ENCODE results near the gene PCGF3.
"Not testable (repeated sequence)": the region's sequence is repeated elsewhere in the genome, so short reads cannot be mapped to it uniquely, and the experiment has no call there.

The PCGF3 gene

GRCh38 chr4:683982-684622 lies 21.5 kb upstream of the PCGF3 start:
- peak; percentile 38 for DNase-seq

GRCh38 chr4:684623-685327 lies 20.9 kb upstream of the PCGF3 start:
- DNase-seq: no peak

- DNase-seq: no peak
Measured at GRCh38 chr4:685679-686412, 19.8 kb upstream of the PCGF3 start.

DNA sequence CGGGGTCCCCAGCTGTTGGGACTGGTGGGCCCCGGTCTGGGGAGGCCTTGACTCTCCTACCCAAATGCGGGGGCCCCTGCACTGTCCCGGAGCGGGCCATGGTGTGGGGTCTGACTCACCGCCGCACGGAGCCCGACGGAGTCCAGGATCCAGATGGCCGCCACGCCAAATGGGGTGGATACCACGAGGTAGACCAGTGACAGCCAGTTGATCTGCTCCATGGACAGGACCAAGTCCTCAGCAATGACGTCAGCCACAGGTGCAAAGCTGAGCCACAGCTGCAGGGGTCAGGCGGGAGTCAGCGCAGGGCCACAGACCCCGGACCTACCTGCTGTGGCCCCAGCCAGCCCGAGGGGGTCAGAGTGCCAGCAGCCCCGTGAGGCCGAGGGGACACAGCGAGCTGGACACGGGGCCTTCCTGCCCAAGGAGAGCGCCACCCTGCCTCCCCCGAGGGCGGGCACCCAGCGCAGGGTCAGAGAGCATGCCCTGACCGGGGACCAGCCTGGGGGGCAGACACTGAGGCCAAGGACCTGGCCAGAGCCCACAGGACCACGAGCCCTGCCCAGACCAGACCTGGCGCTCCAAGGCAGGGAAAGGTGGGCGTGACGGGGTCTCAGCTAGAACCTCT lies 19.1 kb upstream of the PCGF3 start:
- DNase-seq: no peak

- no peak for DNase-seq
Measured at GRCh38 chr4:687048-687970, 18.3 kb upstream of the PCGF3 start.

GRCh38 chr4:687971-688853 lies 17.4 kb upstream of the PCGF3 start:
- DNase-seq: no peak

DNA sequence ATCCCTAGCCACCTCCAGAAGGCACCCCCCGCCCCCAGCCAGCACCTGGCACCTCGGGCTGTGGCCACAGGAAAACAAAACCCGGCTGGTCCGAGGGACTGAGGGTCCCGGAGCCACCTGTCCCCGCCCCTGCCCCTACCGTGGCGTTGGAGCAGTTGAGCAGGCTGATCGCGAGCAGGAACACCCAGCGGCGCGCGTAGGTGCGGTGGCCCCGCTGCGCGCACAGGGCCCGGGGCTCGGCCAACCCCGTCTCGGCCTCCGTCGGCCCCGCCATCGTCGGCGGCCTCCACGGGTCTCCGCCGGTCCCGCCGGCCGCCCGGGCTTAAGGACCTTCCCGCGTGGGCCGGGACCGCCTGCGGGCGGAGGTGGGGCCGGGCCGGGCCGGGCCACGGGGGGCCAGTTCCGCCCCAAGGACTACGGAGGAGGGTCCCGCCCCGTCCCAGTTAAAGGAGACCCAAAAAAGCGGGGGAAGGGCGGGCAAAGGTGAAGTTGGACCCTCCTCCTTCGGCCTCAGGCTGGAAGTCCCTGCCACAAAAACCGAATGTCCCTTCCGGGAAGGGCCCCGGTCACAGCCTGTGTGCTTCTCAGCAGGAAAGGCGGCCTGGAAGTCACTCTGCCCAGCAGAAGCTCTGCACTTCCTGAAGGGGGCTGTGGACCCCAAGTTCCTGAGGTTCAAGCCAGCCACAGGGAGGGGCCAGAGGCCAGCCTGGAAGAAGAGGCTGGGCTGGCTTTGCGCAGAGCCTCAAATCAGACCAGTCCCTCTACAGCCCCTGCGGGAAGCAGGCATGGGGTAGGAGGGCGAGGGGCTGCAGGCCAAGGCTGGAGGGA lies 16.6 kb upstream of the PCGF3 start, which contains the start of gene SLC49A3:
SLC49A3 (minus strand) TSS at position 298 of the 828 bp plus-strand sequence; CDS start at position 274, 24 bp downstream.
- DNase-seq: no peak

DNA sequence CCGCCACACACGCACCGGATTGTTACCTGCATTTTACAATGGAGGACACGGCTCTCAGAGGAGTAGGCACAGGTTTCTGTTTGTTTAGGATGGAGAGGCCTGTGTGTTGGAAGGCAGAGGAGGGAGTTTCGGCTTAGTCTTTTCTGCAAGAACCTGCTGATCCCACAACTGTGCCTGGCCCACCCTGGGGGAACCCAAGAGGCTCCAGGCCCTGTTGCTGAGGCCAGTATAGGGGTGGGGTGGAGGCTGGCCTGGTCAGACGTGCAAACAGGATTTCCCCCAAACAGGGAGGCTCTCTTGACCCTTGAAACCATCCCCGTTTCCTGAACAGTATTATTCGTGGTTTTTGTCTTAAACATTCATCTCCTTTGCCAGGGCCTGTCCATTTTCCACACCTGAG lies 15.9 kb upstream of the PCGF3 start:
- no peak for DNase-seq

GRCh38 chr4:692771-693554 lies 12.7 kb upstream of the PCGF3 start:
- DNase-seq: no peak

DNA sequence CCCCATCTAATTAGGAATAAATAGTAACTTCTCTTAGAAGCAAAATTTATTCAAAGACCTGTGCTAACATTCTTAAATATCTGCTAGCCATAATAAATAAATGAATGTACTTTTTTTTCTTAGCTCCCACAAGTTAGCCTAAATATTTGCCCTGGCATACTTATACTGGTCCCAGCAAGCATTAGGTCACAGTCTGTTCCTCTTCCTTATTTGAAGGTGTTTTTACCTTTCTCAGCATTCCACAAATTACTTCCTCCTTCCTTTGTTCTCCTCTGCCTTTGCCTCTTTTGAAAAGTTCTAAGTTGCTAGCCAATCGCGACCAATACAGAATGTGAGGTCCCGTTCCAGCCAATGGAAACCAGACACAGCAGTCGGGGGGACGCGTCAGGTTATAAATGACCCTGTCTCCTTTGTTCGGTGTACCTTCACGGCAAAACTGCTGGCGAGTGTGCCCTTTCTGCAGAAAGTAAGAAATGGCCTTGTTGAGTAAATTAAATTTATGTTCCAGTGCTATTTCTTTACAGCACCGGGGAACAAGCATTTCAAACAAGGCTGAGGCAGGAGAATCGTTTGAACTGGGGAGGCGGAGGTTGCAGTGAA lies 11.2 kb upstream of the PCGF3 start:
- DNase-seq: not testable (repeated sequence)

- DNase-seq: no peak
Measured at GRCh38 chr4:699816-700580, 5.6 kb upstream of the PCGF3 start.

DNA sequence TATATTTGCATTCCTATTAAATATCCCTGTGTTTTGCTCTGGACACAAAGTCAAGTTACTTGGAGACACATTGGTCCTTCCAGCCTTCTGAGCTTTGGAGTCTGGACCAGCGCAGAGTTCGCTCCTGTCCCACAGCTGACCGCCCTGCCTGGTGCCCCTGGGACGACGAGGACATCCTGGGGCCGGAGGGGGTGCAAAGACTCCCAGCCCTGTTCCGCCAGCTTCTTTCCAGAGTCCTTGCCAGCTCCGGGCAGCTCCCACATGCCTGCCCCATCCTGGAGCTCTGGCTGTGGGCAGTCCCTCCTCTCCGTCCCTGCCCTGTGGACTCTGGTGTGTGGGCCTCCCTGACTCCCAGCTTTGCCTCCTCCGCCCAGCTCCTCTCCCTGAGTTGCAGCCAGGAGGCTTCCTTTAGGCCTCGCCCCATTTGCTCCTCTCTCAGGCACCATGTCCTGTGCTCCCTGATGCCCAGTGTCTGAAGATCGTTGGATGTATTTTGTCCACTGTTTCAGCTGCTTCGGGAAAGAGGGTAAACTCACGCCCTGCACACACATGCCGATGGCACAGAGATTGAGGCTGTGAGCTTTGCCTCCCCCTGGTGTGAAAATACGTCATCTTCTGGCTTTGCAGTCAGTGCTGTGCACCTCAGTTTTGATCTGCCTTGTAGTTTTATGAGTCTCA lies 4.9 kb upstream of the PCGF3 start:
- DNase-seq: no peak

- no peak for DNase-seq
Measured at GRCh38 chr4:702618-703048, 3.0 kb upstream of the PCGF3 start.

DNA sequence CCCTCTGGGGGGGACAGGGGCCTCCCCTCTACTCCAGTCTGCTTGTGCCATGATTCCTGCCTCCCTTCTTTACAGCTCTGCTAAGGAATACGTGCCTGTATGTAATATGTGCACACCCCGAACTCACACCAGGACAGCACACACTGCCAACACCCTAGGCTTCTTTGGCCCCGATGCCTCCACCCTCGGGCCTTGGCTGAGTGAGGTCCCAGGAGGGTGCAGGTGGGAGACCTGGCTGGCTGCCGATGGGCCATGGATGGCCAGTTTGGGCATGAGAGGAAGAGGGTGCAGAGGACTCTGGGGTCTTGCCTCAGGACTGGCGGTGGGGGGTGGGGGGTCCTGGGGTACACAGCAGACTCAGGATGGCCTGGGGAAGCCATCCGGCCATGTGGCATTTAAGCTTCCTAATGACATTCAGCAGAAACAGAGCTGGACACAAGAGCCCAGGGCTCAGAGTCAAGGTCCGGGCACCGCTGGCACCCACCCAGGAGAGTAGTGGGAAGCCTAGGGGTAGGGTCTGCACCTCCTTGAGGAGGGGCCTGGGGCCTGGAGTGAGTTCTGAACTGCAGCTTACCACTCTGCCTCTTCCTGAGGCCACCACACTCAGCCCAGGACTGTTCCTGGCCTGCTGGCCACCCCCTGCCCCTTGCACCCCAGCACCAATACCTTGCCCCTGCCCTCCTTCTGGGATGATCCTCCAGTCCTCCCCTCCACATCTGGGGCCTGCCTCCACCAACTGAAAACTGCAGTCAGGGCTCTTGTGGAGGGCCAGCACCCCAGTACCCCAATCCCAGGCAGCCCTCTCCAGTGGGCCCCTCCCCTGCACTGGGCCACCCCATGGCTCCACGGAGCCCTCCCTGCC lies 2.1 kb upstream of the PCGF3 start:
- no peak for DNase-seq

DNA sequence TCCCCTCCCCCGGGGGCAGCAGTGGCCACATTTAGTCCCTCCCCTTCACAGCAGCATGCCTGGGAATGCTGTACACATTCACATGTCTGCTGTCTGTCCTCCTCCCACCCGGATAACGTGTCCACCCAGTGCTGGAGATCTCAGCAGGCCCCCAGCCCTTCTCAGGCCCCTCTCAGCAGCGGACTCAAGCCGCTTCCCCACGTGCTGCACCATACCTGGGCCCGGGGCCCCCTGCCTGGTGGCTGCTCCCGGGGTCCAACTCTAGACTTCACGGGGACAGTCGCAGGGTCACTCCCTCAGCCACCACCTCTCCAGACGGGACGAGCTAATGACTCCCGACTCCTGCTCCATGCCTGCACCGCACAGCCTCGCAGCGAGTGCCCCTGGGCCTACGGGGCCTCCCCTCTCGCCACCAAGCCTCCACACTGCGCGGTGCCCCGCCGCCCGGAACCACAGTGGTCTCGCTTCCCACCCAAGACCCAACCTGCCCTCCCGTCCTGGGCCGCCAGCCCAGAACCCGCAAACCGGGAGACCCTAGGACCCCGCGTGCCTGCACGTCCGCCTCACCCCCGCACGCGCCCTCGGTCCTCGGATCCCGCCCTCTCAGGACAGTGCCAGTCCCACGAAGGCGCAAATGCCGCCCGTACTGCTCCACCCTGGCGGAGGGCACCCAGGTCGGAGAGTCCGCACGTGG lies 1.3 kb upstream of the PCGF3 start:
- DNase-seq: no peak

DNA sequence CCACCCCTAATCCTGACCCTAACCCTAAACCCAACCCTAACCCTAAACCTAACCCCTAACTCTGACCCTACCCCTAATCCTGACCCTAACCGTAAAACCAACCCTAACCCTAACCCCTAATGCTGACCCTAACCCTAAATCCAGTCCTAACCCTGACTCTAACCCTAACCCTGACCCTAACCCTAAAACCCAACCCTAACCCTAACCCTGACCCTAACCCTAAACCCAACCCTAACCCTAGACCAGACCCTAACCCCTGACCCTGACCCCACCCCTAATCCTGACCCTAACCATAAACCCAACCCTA lies 708 bp upstream of the PCGF3 start:
- DNase-seq: no peak

Data from CD4-positive, alpha-beta T cell treated with Interleukin-12 subunit alpha and Interleukin-12 subunit beta, for 1 hour (primary cell).